ENCODE measurements around the gene TM4SF4.

DNA sequence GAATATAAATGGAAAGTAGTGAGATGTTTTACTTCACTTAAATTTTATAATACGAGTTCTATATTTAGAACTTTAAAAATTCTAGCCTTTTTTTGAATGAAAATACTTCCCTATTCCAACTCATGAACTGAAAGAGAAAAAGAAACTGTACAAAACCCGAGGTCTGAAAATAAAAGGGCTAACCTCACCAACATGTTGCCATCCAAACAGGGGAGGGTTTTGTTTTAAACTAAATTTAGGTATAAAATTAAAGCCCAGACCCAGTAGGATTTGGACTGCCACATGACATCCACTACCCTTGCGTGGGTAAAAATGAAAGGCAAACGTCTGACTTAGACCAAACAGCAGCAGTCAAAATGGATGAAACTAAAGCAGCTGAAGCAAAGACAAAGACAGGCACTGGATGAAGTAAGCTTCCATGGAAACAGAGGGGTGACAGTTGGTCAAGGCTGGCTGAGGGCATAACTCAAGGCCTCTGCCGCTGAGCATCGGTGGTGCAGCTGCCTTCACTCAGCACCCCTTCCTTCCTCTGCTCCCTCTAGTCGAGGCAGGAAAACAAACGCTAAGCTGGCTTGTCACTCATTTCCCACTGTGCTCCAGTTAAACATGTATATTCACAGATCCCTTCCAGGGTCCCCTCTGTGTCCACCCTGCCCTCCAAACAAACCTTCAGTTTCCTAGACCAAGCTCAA lies 58.1 kb downstream of the TM4SF4 start:
- no peak for TF ChIP-seq POLR2A (IDR thresholded peaks at IDR 0.05)
- TF ChIP-seq EP300 (IDR thresholded peaks at IDR 0.05): no peak
- TF ChIP-seq, protein P1, sequence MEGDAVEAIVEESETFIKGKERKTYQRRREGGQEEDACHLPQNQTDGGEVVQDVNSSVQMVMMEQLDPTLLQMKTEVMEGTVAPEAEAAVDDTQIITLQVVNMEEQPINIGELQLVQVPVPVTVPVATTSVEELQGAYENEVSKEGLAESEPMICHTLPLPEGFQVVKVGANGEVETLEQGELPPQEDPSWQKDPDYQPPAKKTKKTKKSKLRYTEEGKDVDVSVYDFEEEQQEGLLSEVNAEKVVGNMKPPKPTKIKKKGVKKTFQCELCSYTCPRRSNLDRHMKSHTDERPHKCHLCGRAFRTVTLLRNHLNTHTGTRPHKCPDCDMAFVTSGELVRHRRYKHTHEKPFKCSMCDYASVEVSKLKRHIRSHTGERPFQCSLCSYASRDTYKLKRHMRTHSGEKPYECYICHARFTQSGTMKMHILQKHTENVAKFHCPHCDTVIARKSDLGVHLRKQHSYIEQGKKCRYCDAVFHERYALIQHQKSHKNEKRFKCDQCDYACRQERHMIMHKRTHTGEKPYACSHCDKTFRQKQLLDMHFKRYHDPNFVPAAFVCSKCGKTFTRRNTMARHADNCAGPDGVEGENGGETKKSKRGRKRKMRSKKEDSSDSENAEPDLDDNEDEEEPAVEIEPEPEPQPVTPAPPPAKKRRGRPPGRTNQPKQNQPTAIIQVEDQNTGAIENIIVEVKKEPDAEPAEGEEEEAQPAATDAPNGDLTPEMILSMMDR (IDR thresholded peaks at IDR 0.05): no peak

Measured in sigmoid colon (tissue), 4 donors.